Measurements from ENCODE around the gene PIK3CB. TPM values are rescaled to one million over a fixed set of nuclear protein-coding genes. Genes with fewer than 3 reads are reported as not detected.

PIK3CB gene
- total RNA-seq, 2 donors from 2014 or later: 20.6 to 32.0 TPM

DNA sequence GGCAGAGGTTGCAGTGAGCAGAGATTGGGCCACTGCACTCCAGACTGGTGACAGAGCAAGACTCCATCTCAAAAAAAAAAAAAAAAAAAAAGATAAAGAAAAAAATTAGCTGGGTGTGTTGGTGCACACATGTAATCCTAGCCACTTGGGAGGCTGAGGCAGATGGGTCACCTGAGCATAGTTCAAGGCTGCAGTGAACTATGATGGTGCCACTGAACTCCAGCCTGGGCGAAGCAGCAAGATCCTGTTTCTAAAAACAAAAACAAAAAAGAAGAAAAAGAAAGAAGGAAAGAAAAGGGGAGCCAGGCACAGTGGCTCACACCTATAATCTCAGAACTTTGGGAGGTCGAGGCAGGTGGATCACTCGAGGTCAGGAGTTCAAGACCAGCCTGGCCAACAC lies 32.9 kb downstream of the PIK3CB start:
- H3K4me3 ChIP-seq: no peak overlapping the region
- no peaks in the 10 kb centered on the region for H3K36me3 ChIP-seq
- TF ChIP-seq, protein P1, sequence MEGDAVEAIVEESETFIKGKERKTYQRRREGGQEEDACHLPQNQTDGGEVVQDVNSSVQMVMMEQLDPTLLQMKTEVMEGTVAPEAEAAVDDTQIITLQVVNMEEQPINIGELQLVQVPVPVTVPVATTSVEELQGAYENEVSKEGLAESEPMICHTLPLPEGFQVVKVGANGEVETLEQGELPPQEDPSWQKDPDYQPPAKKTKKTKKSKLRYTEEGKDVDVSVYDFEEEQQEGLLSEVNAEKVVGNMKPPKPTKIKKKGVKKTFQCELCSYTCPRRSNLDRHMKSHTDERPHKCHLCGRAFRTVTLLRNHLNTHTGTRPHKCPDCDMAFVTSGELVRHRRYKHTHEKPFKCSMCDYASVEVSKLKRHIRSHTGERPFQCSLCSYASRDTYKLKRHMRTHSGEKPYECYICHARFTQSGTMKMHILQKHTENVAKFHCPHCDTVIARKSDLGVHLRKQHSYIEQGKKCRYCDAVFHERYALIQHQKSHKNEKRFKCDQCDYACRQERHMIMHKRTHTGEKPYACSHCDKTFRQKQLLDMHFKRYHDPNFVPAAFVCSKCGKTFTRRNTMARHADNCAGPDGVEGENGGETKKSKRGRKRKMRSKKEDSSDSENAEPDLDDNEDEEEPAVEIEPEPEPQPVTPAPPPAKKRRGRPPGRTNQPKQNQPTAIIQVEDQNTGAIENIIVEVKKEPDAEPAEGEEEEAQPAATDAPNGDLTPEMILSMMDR (IDR thresholded peaks at IDR 0.05): no peak
- H3K27me3 ChIP-seq (replicated peaks; ENCODE audit: insufficient read depth): no peaks in the 10 kb centered on the region
- H3K9me3 ChIP-seq: no peaks in the 10 kb centered on the region
- H3K27ac ChIP-seq: no peak overlapping the region
- peaks cover 6 to 22% of the 10 kb centered on the region in 2 donors for H3K4me1 ChIP-seq (ENCODE audit: control insufficient read depth in 1 of 2, low read depth in 2 of 2)
- ATAC-seq (ENCODE audit: insufficient number of reproducible peaks, low FRiP score, low read depth): no peak
- no peak for DNase-seq (ENCODE audit: low spot score)

GRCh38 chr3:138800248-138800647 lies 34.5 kb downstream of the PIK3CB start:
- DNase-seq (ENCODE audit: low spot score): no peak
- Histone ChIP-seq H3K27ac (peak overlapping the region in 1 of 2 donors; percentile 50), H3K4me3 (no peak overlapping the region), H3K4me1 (ENCODE audit: control insufficient read depth in 1 of 2, low read depth in 2 of 2) (peaks cover 6 to 22% of the 10 kb centered on the region in 2 donors), H3K36me3 (no peaks in the 10 kb centered on the region), H3K9me3 (no peaks in the 10 kb centered on the region), H3K27me3 (replicated peaks; ENCODE audit: insufficient read depth) (no peaks in the 10 kb centered on the region)
- no peak for ATAC-seq (ENCODE audit: insufficient number of reproducible peaks, low FRiP score, low read depth)
- TF ChIP-seq, protein P1 (IDR thresholded peaks at IDR 0.05): no peak

DNA sequence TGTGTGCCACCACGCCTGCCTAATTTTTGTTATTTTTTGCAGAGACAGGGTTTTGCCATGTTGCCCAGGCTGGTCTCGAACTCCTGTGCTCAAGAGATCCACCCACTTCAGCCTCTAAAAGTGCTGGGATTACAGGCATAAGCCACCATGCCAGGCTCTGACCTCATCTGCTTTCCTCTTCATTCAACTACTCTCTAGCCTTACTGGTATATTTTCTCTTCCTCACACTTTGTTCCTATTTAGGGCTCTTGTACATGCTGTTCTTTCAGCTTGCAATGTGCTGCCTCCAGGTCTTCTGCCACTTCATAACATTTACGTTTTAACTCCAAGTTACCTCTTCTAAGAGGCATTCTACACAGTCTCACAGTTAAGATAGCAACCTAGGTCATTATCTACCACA lies 34.9 kb downstream of the PIK3CB start:
- peak overlapping the region; percentile 26 to 50 for H3K27ac ChIP-seq
- TF ChIP-seq, protein P1 (IDR thresholded peaks at IDR 0.05): no peak

GRCh38 chr3:138797508-138798038 lies 37.2 kb downstream of the PIK3CB start:
- DNase-seq (ENCODE audit: low spot score): no peak
- Histone ChIP-seq H3K27ac (no peak overlapping the region), H3K27me3 (replicated peaks; ENCODE audit: insufficient read depth) (no peaks in the 10 kb centered on the region), H3K36me3 (no peaks in the 10 kb centered on the region), H3K9me3 (no peaks in the 10 kb centered on the region), H3K4me1 (ENCODE audit: control insufficient read depth in 1 of 2, low read depth in 2 of 2) (peaks cover 6 to 22% of the 10 kb centered on the region in 2 donors), H3K4me3 (no peak overlapping the region)
- no peak for ATAC-seq (ENCODE audit: insufficient number of reproducible peaks, low FRiP score, low read depth)
- TF ChIP-seq, protein P1 (IDR thresholded peaks at IDR 0.05): no peak

More for the DNA sequence above, 34.9 kb downstream of the PIK3CB start:
- Histone ChIP-seq H3K4me3 (no peak overlapping the region), H3K9me3 (no peaks in the 10 kb centered on the region), H3K36me3 (no peaks in the 10 kb centered on the region), H3K27me3 (replicated peaks; ENCODE audit: insufficient read depth) (no peaks in the 10 kb centered on the region), H3K4me1 (ENCODE audit: control insufficient read depth in 1 of 2, low read depth in 2 of 2) (peaks cover 6 to 22% of the 10 kb centered on the region in 2 donors)
- DNase-seq (ENCODE audit: low spot score): no peak
- no peak for ATAC-seq (ENCODE audit: insufficient number of reproducible peaks, low FRiP score, low read depth)

- Histone ChIP-seq H3K27me3 (replicated peaks; ENCODE audit: insufficient read depth) (no peaks in the 10 kb centered on the region), H3K27ac (no peak overlapping the region), H3K9me3 (no peaks in the 10 kb centered on the region), H3K36me3 (no peaks in the 10 kb centered on the region), H3K4me3 (no peak overlapping the region), H3K4me1 (ENCODE audit: control insufficient read depth in 1 of 2, low read depth in 2 of 2) (peaks cover 6 to 22% of the 10 kb centered on the region in 2 donors)
- TF ChIP-seq, protein P1 (IDR thresholded peaks at IDR 0.05): no peak
- ATAC-seq (ENCODE audit: insufficient number of reproducible peaks, low FRiP score, low read depth) (no peak), DNase-seq (ENCODE audit: low spot score) (no peak)
Measured at GRCh38 chr3:138796761-138797160, 38.0 kb downstream of the PIK3CB start.

Measured in thoracic aorta (tissue), 2 donors.